H9 (cell line): ENCODE measurements around the gene PAQR5. TPM values are rescaled to one million over a fixed set of nuclear protein-coding genes. Genes with fewer than 3 reads are reported as not detected.

Experiments
- DNase-seq: peaks from one replicate; pipeline ENCODE4 v3.0.0-alpha.2; 2017
- H2AFZ ChIP-seq: one replicate; pipeline ENCODE4 v1.6.1; 2013; ENCODE audit warnings: mild to moderate bottlenecking, low read length, control low read depth, moderate library complexity
- H2AK5ac ChIP-seq: 2 replicates; pipeline ENCODE4 v1.6.1; 2013; ENCODE audit warnings: low read length, control low read depth, mixed read lengths; ENCODE audit not compliant: insufficient read length
- H2BK120ac ChIP-seq: one replicate; pipeline ENCODE4 v1.6.1; 2013; ENCODE audit warnings: low read depth, mild to moderate bottlenecking, low read length, control low read depth, inconsistent platforms; ENCODE audit not compliant: poor library complexity, severe bottlenecking
- H2BK12ac ChIP-seq: 2 replicates; pipeline ENCODE4 v1.6.1; 2013; ENCODE audit warnings: low read length, control low read depth, mixed read lengths, low read depth; ENCODE audit not compliant: insufficient read length
- H2BK15ac ChIP-seq: 2 replicates; pipeline ENCODE4 v1.6.1; 2013; ENCODE audit warnings: low read depth, low read length, control low read depth
- H2BK20ac ChIP-seq: one replicate; pipeline ENCODE4 v1.6.1; 2013; ENCODE audit warnings: low read depth, mild to moderate bottlenecking, low read length, control low read depth, inconsistent platforms; ENCODE audit not compliant: poor library complexity, severe bottlenecking
- H2BK5ac ChIP-seq: 2 replicates; pipeline ENCODE4 v1.6.1; 2013; ENCODE audit warnings: low read length, control low read depth, mixed read lengths; ENCODE audit not compliant: insufficient read length
- H3K14ac ChIP-seq: 2 replicates; pipeline ENCODE4 v1.6.1; 2013; ENCODE audit warnings: low read length, control low read depth; ENCODE audit not compliant: insufficient read depth
- H3K18ac ChIP-seq: 2 replicates; pipeline ENCODE4 v1.6.1; 2013; ENCODE audit warnings: low read depth, mild to moderate bottlenecking, mixed read lengths, low read length, control low read depth; ENCODE audit not compliant: insufficient read length
- H3K23ac ChIP-seq: 2 replicates; pipeline ENCODE4 v1.6.1; 2013; ENCODE audit warnings: low read length, control low read depth, mixed read lengths, low read depth; ENCODE audit not compliant: insufficient read length
- H3K23me2 ChIP-seq: 2 replicates; pipeline ENCODE4 v1.6.1; 2013; ENCODE audit warnings: low read depth, mild to moderate bottlenecking, mixed read lengths, low read length, control low read depth; ENCODE audit not compliant: insufficient read length, poor library complexity, severe bottlenecking
- H3K27ac ChIP-seq: 2 replicates; pipeline ENCODE4 v1.5.1; 2013; ENCODE audit warnings: low read length, control low read depth, mixed read lengths, low read depth; ENCODE audit not compliant: insufficient read length
- H3K27me3 ChIP-seq: 2 replicates; pipeline ENCODE4 v1.6.1; 2013; ENCODE audit warnings: low read length, control low read depth, inconsistent platforms; ENCODE audit not compliant: insufficient read depth
- H3K4ac ChIP-seq: 2 replicates; pipeline ENCODE4 v1.6.1; 2013; ENCODE audit warnings: low read depth, mild to moderate bottlenecking, control low read depth, inconsistent platforms, low read length, moderate library complexity
- H3K4me1 ChIP-seq: 2 replicates; pipeline ENCODE4 v1.6.1; 2013; ENCODE audit warnings: low read length, control low read depth, inconsistent platforms; ENCODE audit not compliant: insufficient read depth
- H3K4me2 ChIP-seq: 2 replicates; pipeline ENCODE4 v1.6.1; 2013; ENCODE audit warnings: low read length, control low read depth, mixed read lengths; ENCODE audit not compliant: insufficient read length, insufficient read depth
- H3K56ac ChIP-seq: 2 replicates; pipeline ENCODE4 v1.6.1; 2013; ENCODE audit warnings: low read depth, mild to moderate bottlenecking, mixed read lengths, low read length, control low read depth; ENCODE audit not compliant: insufficient read length
- H3K79me1 ChIP-seq: 2 replicates; pipeline ENCODE4 v1.6.1; 2013; ENCODE audit warnings: low read depth, mild to moderate bottlenecking, moderate library complexity, low read length, control low read depth, inconsistent platforms; ENCODE audit not compliant: insufficient read depth, poor library complexity, severe bottlenecking
- H3K79me2 ChIP-seq: 2 replicates; pipeline ENCODE4 v1.6.1; 2013; ENCODE audit warnings: low read length, control low read depth, inconsistent platforms; ENCODE audit not compliant: insufficient read depth
- H3K9ac ChIP-seq: 2 replicates; pipeline ENCODE4 v1.6.1; 2013; ENCODE audit warnings: low read length, control low read depth, mixed read lengths; ENCODE audit not compliant: insufficient read length; ENCODE audit errors: extremely low read depth
- H3K9me3 ChIP-seq: one replicate; pipeline ENCODE4 v1.6.1; 2013; ENCODE audit warnings: low read depth, low read length, inconsistent platforms; ENCODE audit not compliant: control insufficient read depth
- H3T11ph ChIP-seq: one replicate; pipeline ENCODE4 v1.6.1; 2013; ENCODE audit warnings: mild to moderate bottlenecking, low read length, control low read depth, inconsistent platforms
- H4K20me1 ChIP-seq: one replicate; pipeline ENCODE4 v1.6.1; 2013; ENCODE audit not compliant: control insufficient read depth, insufficient read length, insufficient read depth
- H4K5ac ChIP-seq: 2 replicates; pipeline ENCODE4 v1.6.1; 2013; ENCODE audit warnings: low read depth, mild to moderate bottlenecking, mixed read lengths, low read length, control low read depth; ENCODE audit not compliant: insufficient read length
- H4K8ac ChIP-seq: replicated peaks from 2 replicates; pipeline ENCODE4 v1.6.1; 2013; ENCODE audit warnings: low read length, control low read depth, mixed read lengths, low read depth; ENCODE audit not compliant: insufficient read length
- H4K91ac ChIP-seq: 2 replicates; pipeline ENCODE4 v1.6.1; 2013; ENCODE audit warnings: low read depth, mild to moderate bottlenecking, moderate library complexity, mixed read lengths, low read length, control low read depth; ENCODE audit not compliant: insufficient read length
- H3K27ac Mint-ChIP-seq, 3 experiments: 2 replicates in 2 of 3; 3 replicates in 1 of 3; pipeline ENCODE4 v1.8.0; 2020 to 2021; ENCODE audit warnings: mixed read lengths in 3 of 3, mild to moderate bottlenecking in 1 of 3, moderate library complexity in 1 of 3
- H3K27me3 Mint-ChIP-seq: 2 replicates; pipeline ENCODE4 v1.8.0; 2021; ENCODE audit warnings: low read depth, mild to moderate bottlenecking, moderate library complexity, mixed read lengths
- H3K36me3 Mint-ChIP-seq, 3 experiments: 2 replicates in 2 of 3; 3 replicates in 1 of 3; pipeline ENCODE4 v1.8.0; 2020 to 2021; ENCODE audit warnings: low read depth in 3 of 3, mixed read lengths in 3 of 3; ENCODE audit not compliant: insufficient read depth in 1 of 3
- H3K4me1 Mint-ChIP-seq, 2 experiments: 2 replicates each; pipeline ENCODE4 v1.8.0; 2020; ENCODE audit warnings: mixed read lengths in 2 of 2
- H3K4me3 Mint-ChIP-seq, 2 experiments: 2 replicates in 1 of 2; 3 replicates in 1 of 2; pipeline ENCODE4 v1.8.0; 2020 to 2021; ENCODE audit warnings: mild to moderate bottlenecking in 2 of 2, mixed read lengths in 2 of 2, moderate library complexity in 1 of 2
- H3K9me3 Mint-ChIP-seq, 2 experiments: 2 replicates in 1 of 2; 3 replicates in 1 of 2; pipeline ENCODE4 v1.8.0; 2020; ENCODE audit warnings: mild to moderate bottlenecking in 2 of 2, mixed read lengths in 2 of 2, moderate library complexity in 1 of 2
- WGBS: extraction: QIAGEN DNeasy Blood & Tissue Kit; methylation state at CpG from one replicate; pipeline ENCODE4 v1.1.7; 2013; ENCODE audit warnings: missing lambda C conversion rate, low lambda C conversion rate, mixed read lengths; ENCODE audit not compliant: insufficient read length; ENCODE audit errors: extremely low coverage; 5-methylcytosine and 5-hydroxymethylcytosine counted together
- total RNA-seq: library from RNA; stranded (reverse); gene quantifications from 2 replicates; pipeline ENCODE4 v1.2.1, GENCODE V29; 2021
- TF ChIP-seq, protein P1 (sequence below): fragments of 200-600 bp; sonication (generic); conservative IDR thresholded peaks from 3 replicates; pipeline ENCODE4 v1.8.0; 2021; ENCODE audit warnings: antibody characterized with exemption, mild to moderate bottlenecking

PAQR5 gene
- total RNA-seq, 1 experiment from 2014 or later = 1.6 TPM

DNA sequence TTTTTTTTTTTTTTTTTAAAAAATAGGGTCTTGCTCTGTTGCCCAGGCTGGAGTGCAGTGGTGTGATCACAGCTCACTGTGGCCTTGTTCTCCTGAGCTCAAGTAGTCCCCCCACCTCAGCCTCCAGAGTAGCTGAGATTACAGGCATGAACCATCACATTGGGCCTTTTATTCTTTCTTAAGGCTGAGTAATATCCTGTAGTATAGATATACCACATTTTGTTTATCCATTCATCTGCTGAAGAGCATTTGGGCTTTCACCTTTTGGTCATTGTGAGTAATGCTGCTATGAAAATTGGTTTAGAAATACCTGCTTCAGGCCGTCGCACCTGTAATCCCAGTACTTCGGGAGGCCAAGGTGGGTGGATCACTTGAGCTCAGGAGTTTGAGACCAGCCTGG is 42.6 kb downstream of the PAQR5 start:
- H3K36me3 Mint-ChIP-seq = peaks cover 0 to 5% (median 0%) of the 10 kb centered on the region in 3 experiments; a peak in 3 of 7 replicates
- H4K91ac ChIP-seq = no peak overlapping the region

More for the DNA sequence above, 42.6 kb downstream of the PAQR5 start:
- no peak overlapping the region for H2AFZ ChIP-seq
- H3K23me2 ChIP-seq = no peaks in the 10 kb centered on the region
- no peak overlapping the region for H2BK12ac ChIP-seq
- no peak overlapping the region for H3K4me2 ChIP-seq
- no peak overlapping the region for H3K18ac ChIP-seq
- H3K79me1 ChIP-seq = no peaks in the 10 kb centered on the region
- Mint-ChIP-seq H3K27me3 (no peaks in the 10 kb centered on the region), H3K27ac (no peak overlapping the region), H3K4me1 (peaks cover 28% of the 10 kb centered on the region in 2 experiments), H3K9me3 (no peaks in the 10 kb centered on the region; a peak in 1 of 5 replicates), H3K4me3 (no peak overlapping the region)
- no CpG with 5 or more reads among the region's 3 CpGs for WGBS
- H2BK5ac ChIP-seq = no peak overlapping the region
- no peaks in the 10 kb centered on the region for H3K79me2 ChIP-seq
- no peak overlapping the region for H3K27ac ChIP-seq
- H2AK5ac ChIP-seq = no peak overlapping the region
- no peak overlapping the region for H4K5ac ChIP-seq
- H3K4ac ChIP-seq = no peak overlapping the region
- no peak overlapping the region for H3K9ac ChIP-seq
- H3K9me3 ChIP-seq = no peaks in the 10 kb centered on the region
- DNase-seq = no peak
- no peak overlapping the region for H3T11ph ChIP-seq
- no peak overlapping the region for H3K14ac ChIP-seq
- H3K27me3 ChIP-seq = no peaks in the 10 kb centered on the region
- peaks cover 17% of the 10 kb centered on the region; the same call in 1 of the 2 replicates for H3K4me1 ChIP-seq
- H3K23ac ChIP-seq = no peak overlapping the region
- H4K8ac ChIP-seq = no peak overlapping the region
- TF ChIP-seq, protein P1, sequence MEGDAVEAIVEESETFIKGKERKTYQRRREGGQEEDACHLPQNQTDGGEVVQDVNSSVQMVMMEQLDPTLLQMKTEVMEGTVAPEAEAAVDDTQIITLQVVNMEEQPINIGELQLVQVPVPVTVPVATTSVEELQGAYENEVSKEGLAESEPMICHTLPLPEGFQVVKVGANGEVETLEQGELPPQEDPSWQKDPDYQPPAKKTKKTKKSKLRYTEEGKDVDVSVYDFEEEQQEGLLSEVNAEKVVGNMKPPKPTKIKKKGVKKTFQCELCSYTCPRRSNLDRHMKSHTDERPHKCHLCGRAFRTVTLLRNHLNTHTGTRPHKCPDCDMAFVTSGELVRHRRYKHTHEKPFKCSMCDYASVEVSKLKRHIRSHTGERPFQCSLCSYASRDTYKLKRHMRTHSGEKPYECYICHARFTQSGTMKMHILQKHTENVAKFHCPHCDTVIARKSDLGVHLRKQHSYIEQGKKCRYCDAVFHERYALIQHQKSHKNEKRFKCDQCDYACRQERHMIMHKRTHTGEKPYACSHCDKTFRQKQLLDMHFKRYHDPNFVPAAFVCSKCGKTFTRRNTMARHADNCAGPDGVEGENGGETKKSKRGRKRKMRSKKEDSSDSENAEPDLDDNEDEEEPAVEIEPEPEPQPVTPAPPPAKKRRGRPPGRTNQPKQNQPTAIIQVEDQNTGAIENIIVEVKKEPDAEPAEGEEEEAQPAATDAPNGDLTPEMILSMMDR = no peak
- no peak overlapping the region for H3K56ac ChIP-seq
- no peak overlapping the region for H2BK15ac ChIP-seq
- H4K20me1 ChIP-seq = no peaks in the 10 kb centered on the region
- H2BK20ac ChIP-seq = no peak overlapping the region
- no peak overlapping the region for H2BK120ac ChIP-seq
